HG03378 (cell line): Measurements from ENCODE around the gene NT5DC3.
A peak's percentile ranks its signal among the peaks of the same experiment; 100 is the strongest.

Experiments used
- ATAC-seq: cut with Tn5 transposase; IDR thresholded peaks from one replicate; pipeline ENCODE4 v1.9.1; 2021; ENCODE audit warnings: mild to moderate bottlenecking, moderate library complexity; ENCODE audit not compliant: unreplicated experiment

NT5DC3 gene

DNA sequence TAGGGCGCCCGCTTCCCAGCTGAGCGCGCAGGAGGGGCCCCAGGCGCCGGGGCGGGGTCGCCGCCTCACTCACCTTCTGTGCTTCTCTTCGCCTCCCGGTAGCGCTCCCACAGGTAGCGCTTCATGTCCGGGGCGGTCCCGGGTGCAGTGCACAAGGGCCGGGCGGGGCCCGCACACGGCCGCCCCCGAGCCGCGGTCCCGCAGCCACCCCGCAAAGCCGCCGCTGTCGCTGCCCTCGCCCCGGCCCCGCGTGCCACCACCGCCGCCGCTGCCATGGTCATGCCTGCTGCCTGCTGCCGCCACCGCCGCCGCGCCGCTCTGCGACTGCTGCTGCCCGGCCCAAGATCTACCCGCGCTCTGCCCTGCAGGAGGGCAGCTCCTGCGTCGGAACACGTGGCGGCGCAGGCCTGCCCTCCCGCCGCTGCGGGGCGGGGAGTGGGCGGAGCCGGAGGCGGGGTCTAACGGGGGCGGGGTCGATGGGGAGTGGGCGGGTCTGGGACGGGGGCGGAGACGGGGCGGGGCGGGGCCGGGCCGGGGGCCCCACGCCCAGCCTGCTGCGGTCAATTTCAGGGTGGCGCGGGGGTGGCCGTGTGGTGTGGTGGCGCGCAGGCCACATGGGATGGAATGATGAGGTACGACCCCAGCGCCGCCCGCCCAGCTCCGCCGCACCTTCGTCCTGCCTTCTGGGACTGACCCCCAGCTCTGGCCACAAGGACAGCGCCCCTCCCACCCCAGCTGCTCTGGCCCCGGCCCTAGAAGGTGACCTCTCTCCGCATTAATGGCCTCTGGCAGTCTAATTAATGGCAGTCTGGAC, at the start of gene NT5DC3:
Gene NT5DC3, minus strand, starts transcription at position 359 of the 814 bp plus-strand sequence. Its CDS starts 78 bp downstream, at position 281.
- ATAC-seq: peak; percentile 62

DNA sequence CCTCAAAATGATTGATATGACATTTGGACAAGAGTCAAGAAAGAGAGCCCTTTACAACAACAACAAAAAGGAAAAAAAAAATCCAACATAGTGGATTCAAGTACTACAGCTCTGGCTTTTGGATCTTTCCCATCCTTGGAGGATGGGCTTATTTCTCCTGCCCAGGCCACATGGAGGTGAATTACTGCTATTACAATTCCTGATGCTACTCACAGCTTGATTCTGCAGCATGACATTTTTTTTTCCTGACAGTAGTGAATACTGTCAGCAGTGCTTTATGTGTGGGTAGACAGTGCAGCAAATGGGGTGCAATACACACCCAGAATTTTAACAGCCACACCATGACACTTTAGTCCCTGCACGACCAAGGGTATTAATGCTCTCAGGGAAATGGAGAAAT, 46.7 kb upstream of the NT5DC3 start:
- ATAC-seq: no peak

- no peak for ATAC-seq
These were observed 45.3 kb upstream of the NT5DC3 start for GRCh38 chr12:103886195-103886797.

- ATAC-seq: no peak
These were observed 43.3 kb upstream of the NT5DC3 start for GRCh38 chr12:103884316-103884715.

DNA sequence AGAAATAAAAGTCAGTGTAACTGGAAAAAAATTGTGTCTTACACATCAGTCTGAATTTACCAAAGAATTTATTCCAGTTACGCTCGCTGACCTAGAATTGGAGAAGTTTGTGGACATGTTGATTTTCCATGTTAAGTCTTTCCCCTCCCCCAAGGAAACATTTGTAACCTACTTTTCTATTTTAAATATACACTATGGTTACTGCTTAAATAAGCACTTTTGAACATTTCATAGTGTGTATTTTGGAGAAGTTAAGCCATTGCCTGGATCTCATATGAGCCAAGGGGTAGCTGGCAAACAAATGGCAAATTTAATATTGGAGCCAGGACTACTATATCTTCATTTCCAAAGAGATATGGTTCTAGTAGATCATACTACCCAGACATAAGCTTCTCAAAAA, 42.9 kb upstream of the NT5DC3 start:
- no peak for ATAC-seq

DNA sequence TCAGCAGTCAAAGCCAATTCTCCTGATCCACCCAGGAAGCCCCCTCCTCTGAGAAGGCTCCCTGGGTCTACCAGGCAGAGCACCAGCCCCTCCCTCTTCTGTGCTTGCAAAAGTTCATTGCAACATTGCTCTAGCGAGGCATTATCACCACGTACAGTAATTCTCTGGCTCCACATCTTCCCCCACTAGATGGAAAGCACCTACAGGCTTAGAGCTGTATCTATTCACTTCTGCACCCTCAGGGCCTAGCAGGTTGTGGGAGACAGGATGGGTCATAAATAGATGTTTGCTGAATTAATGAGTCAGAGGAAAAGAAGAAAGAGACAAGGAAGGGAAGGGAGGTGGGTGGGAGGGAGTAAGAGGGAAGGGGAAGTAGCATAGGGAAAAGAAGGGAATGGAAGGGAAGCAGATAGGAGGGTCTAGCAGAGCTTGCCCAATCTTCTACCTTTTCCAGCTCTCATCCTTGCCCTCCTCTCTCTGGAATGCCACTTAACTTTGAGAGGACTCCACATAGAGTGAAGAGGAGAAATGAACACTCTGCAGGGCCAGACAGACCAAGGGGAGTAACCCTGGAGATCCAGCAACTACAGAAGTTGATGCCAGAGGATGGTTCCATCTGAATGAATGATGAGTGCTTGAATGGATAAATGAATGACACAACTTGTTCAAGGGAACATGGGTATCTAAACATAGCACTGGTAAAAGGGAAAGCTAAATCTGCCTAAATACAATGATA, 42.0 kb upstream of the NT5DC3 start:
- ATAC-seq: no peak

GRCh38 chr12:103881261-103881660, 40.2 kb upstream of the NT5DC3 start:
- ATAC-seq: no peak

- no peak for ATAC-seq
These were observed 39.5 kb upstream of the NT5DC3 start for GRCh38 chr12:103880299-103881142.

GRCh38 chr12:103879878-103880277, 38.8 kb upstream of the NT5DC3 start:
- no peak for ATAC-seq

DNA sequence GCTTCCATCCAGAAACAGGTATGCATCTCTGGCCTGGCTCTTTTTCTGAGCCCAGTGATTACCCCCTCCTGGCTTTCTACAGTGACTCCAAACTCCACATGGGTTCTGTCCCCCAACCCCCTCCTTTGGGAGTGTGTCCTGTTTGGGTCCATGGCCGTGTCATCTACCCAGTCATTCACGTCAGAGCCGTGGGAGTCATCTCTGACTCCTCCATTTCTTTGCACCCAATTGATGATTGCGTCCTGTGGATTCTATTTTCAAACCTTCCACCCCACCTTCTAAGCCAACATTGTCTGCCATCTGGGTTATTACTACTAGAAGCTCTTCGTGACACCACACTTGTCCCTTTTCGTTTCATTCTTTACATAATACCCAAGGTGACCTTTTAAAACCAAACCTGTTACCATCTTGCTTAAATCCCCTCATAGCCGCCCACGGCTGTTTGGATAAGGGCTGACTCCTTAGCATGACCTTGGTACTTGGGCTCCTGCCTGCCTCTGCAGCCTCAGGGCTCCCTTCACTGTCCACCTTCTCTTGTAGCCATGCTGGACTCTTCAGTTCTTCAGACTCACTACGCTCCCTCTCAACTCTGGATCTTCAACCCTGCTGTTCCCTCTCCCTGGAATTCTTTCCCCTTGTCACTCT, 38.1 kb upstream of the NT5DC3 start:
- ATAC-seq: no peak

DNA sequence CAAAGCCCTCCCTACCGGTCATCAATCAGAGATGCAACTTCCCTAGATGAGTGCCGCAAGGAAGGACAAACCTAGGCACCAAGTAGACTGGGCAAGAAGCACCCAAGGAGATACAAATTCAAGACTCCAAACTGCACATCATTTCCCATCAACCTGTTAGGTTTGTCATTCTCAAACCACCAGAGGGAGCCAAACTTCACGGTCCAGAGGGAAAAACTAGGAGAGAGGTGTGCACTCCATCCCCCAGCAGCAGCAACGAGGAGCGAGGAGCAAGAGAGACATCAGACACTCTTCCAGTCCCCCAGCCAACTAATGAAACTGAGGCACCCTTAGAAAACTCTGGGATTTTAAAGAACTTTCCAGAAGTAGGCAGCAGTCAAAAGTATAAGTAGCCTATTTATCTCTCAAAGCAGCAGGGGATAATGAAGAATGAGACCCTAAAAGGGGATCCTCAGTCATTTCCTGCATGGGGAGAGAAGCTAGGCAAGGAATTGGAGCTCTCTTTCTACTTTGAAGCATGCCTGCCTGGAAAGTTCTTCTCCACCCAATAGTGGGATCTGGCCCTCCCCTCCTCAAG, 37.0 kb upstream of the NT5DC3 start:
- no peak for ATAC-seq

DNA sequence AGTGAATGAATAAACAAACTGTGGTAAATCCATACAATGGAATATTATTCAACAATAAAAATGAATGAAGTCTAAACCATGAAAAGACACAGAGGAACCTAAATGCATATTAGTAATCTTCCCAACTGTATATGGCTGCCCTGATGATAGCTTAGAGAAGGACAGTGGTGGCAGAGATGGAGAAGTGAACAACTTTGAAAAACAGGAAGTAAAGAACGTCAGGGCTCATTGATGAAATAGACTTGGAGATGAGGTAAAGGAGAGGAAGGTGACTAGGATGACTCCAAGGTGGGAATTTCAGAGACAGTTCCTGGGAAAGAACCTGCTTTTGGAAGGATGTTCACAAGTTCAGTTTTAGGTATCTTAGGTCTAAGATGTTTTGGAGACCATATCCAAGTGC, 36.3 kb upstream of the NT5DC3 start:
- ATAC-seq: no peak

GRCh38 chr12:103875666-103876065, 34.6 kb upstream of the NT5DC3 start:
- no peak for ATAC-seq

GRCh38 chr12:103868215-103868614, 27.2 kb upstream of the NT5DC3 start:
- ATAC-seq: no peak

DNA sequence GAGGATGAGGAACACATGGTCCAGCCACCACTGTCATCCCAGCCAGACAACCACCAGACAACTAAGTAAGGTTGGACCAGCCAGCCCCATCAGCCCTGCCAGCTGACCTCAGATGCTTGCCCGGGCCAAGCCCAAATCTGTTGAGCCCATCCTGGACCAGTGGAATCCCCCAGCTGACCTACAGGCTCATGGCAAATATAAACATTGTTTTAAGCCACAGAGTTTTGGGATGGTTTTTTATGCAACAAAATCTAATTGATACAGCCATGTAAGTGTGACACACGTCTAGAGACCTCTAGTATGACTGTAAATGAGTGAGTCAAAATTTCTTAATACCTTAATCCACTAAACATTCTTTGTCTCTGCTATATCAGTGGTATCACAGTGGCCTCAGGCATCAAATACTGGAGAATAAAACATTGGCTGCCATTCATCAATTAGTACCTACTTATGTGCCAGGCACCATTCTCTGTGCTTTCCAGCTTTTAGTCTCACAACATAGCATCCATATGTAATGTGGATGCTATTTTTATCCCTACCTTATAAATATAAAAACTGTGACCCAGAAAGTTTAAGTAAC, 24.2 kb upstream of the NT5DC3 start:
- no peak for ATAC-seq

DNA sequence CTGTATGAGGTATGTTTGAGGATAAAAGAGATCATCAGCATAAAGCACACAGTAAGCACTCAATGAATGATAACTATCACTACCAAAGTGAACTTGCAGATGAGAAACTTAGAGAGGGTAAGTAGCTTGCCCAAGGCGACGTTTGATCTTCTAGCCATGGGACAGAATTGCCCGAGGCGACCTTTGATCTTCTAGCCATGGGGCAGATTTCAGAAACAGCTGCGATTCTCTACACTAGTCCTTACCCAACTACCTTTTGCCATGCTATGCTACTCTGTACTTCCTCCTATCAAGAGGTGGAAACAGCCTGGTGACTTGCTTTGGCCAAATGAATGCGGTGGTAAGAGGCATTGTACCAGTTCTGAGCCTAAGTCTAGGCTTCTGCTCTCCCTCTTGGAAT, 23.7 kb upstream of the NT5DC3 start:
- ATAC-seq: no peak

DNA sequence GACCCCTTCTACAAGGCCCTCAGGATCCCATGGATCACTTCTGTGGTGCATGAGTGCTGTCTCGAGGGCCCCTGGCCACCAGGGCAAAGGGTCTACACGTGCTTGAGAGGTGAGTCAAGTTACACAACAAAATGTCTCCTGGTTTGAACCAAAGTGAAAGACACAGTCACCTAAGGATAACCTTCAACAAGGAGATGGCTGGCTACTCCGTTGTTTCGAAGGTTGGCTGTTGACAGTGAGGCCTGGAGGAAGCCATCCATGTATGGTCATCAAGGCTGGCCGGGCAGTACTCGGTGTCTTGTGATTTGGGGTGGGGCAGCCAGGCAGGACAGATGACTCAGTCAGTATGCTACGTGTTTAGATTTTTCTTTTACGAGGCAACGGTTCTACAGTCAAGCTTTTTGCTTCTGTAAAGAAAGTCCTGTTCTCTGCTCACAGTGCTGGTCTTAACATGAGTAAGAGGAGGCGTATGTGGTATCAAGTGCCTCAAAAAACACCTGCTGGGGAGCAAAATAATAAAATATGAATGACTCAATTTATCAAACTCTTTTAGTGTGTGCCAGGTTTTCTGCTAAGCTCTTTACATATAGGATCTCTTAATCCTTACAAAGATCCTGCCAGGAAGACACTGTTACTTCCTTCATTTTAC, 18.0 kb upstream of the NT5DC3 start:
- no peak for ATAC-seq

- ATAC-seq: no peak
These were observed 17.3 kb upstream of the NT5DC3 start for GRCh38 chr12:103858335-103858734.

GRCh38 chr12:103857164-103857563, 16.1 kb upstream of the NT5DC3 start:
- no peak for ATAC-seq
